GM12865 (cell line): ENCODE results near the gene TIMMDC1.
"Not testable (repeated sequence)": the region's sequence is repeated elsewhere in the genome, so short reads cannot be mapped to it uniquely, and the experiment has no call there.

Experiments
- DNase-seq: peaks from one replicate; pipeline ENCODE4 v3.0.0; 2010; ENCODE audit warnings: low read depth
- H3K4me3 ChIP-seq: 2 replicates; pipeline ENCODE4 v1.5.1; 2011; ENCODE audit warnings: mild to moderate bottlenecking, low read depth, low read length, control low read depth
- CTCF ChIP-seq: IDR thresholded peaks from 2 replicates; pipeline ENCODE4 v1.5.1; 2011; ENCODE audit warnings: low read length, control low read depth, low read depth, inconsistent platforms; ENCODE audit not compliant: insufficient read depth; ENCODE audit errors: missing control alignments

The TIMMDC1 gene

GRCh38 chr3:119559441-119559963 lies 61.2 kb downstream of the TIMMDC1 start, which contains the start of gene CD80:
TSS of gene CD80 (minus strand) at chr3:119559614. CDS start at chr3:119557728, 1,886 bp downstream.
- TF ChIP-seq CTCF: peak; percentile 73
- DNase-seq: peak; percentile 96
- H3K4me3 ChIP-seq: peak within 1 kb of the TSS; percentile 96

GRCh38 chr3:119560160-119560559 lies 61.8 kb downstream of the TIMMDC1 start:
- TF ChIP-seq CTCF: no peak
- peak overlapping the region; percentile 96 for H3K4me3 ChIP-seq
- peak; percentile 52 for DNase-seq

- no peak for TF ChIP-seq CTCF
- DNase-seq: peak; percentile 95
- peak overlapping the region; percentile 96 for H3K4me3 ChIP-seq
These were observed 64.1 kb downstream of the TIMMDC1 start for GRCh38 chr3:119562307-119562961.

DNA sequence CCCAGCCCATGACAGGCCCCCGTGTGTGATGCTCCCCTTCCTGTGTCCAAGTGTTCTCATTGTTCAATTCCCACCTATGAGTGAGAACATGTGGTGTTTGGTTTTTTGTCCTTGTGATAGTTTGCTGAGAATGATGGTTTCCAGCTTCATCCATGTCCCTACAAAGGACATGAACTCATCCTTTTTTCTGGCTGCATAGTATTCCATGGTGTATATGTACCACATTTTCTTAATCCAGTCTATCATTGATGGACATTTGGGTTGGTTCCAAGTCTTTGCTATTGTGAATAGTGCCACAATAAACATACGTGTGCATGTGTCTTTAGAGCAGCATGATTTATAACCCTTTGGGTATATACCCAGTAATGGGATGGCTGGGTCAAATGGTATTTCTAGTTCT lies 65.0 kb downstream of the TIMMDC1 start:
- DNase-seq, H3K4me3 ChIP-seq: not testable (repeated sequence)

DNA sequence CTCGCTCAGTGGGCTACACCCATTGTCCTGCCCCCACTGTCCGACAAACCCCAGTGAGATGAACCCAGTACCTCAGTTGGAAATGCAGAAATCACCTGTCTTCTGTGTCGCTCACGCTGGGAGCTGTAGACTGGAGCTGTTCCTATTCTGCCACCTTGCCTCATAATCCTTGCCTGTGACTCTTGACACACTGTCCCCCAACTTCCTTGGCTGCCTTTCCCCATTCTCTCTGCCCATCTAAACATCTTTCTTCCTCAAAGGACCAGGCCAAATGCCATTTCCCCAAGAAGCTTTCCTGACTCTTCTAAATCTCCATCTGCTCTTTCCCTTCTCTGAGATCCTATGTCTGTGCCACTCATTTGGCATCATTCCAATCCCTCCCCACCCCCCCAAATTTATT lies 70.8 kb downstream of the TIMMDC1 start:
- no peak for DNase-seq
- no peak for TF ChIP-seq CTCF

DNA sequence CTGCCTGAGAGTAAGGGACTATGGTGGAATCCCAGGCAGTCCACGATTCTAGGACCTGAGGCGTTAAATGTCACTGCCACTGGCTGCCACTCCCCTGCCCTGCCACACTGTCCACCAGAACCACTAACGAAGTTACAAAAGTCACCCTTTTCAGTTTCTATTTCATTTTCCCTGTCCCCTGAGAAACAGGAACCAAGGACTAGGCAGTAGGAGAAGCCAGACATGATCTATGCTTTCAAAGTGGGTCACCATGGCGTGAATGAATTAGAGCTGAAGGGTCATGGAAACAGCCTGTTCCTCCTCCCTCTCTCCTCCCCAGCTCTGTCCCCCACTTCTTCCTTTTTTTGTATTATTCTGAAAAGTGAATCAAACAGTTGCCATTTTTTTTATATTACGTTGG lies 71.9 kb downstream of the TIMMDC1 start:
- TF ChIP-seq CTCF: no peak
- no peak for DNase-seq
- H3K4me3 ChIP-seq: no peak overlapping the region

More for the DNA sequence above, 70.8 kb downstream of the TIMMDC1 start:
- H3K4me3 ChIP-seq: no peak overlapping the region

DNA sequence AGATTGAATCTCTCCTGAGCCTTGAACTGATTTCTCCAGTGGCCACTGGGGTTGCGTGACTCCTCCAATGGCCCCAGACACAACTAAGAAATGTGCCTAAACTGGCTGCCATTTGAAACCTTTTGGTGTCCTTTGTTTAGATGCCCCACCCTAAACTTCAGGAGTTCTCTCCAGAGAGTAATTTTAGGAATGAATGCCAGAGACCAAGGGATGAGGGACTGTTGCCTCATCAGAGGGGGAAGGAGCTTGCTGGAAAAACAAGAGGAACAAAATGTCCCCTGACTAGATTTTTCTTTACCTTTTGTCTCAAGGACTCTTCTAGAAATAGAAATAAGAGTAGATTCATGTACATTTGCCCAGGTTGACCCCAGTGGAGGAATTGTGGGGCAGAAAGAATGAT lies 72.9 kb downstream of the TIMMDC1 start:
- DNase-seq: no peak
- H3K4me3 ChIP-seq: no peak overlapping the region
- no peak for TF ChIP-seq CTCF
